SK-N-SH (cell line): ENCODE measurements around the gene SPIN2A. TPM values are rescaled to one million over a fixed set of nuclear protein-coding genes. Genes with fewer than 3 reads are reported as not detected.
"Not testable (repeated sequence)": the region's sequence is repeated elsewhere in the genome, so short reads cannot be mapped to it uniquely, and the experiment has no call there.

Source experiments
- CTCF ChIA-PET: fragments of 300-600, 350-600 bp; formaldehyde crosslinking; extraction: SDS; loops from one replicate; lab custom pipeline; 2021; lab: Yijun Ruan, JAX
- POLR2A ChIA-PET: fragments of 350-600 bp; sonication (Branson Sonifier 250); formaldehyde crosslinking; extraction: SDS; loops from one replicate; lab custom pipeline; 2020; ENCODE audit warnings: antibody characterized with exemption, inconsistent platforms; lab: Yijun Ruan, JAX
- DNase-seq: peaks from one replicate; pipeline ENCODE4 v3.0.0; 2012
- H2AFZ ChIP-seq: fragments of 200-600 bp; sonication (generic); 2 replicates; pipeline ENCODE4 v1.8.1; 2016; ENCODE audit warnings: antibody characterized with exemption, mild to moderate bottlenecking, low read depth
- H3F3A ChIP-seq: fragments of 200-600 bp; sonication (generic); replicated peaks from 2 replicates; pipeline ENCODE3; 2016; ENCODE audit warnings: antibody characterized with exemption, mild to moderate bottlenecking; ENCODE audit not compliant: insufficient read depth
- H3K27ac ChIP-seq, 2 experiments: fragments of 200-500 bp in 1 of 2; fragments of 200-600 bp in 1 of 2; sonication (Bioruptor generic) in 1 of 2; sonication (generic), shearing (Covaris generic) in 1 of 2; 2 replicates each; pipeline versions ENCODE4 v1.5.1 to v1.6.1; 2014 to 2016; ENCODE audit warnings: low read depth in 2 of 2, inconsistent platforms in 1 of 2, low read length in 1 of 2, mild to moderate bottlenecking in 1 of 2, mixed read lengths in 1 of 2
- H3K27me3 ChIP-seq: fragments of 200-600 bp; sonication (generic), shearing (Covaris generic); 2 replicates; pipeline ENCODE4 v1.6.1; 2016; ENCODE audit warnings: mixed run types; ENCODE audit not compliant: insufficient read depth
- H3K36me3 ChIP-seq, 2 experiments: fragments of 200-500 bp in 1 of 2; fragments of 200-600 bp in 1 of 2; sonication (Bioruptor generic) in 1 of 2; sonication (generic) in 1 of 2; replicated peaks in 1 of 2; 2 replicates each; pipeline versions ENCODE3 to v1.5.1; 2014 to 2016; ENCODE audit warnings: low read length in 1 of 2, mild to moderate bottlenecking in 1 of 2; ENCODE audit not compliant: insufficient read depth in 2 of 2, control insufficient read depth in 1 of 2
- H3K4me1 ChIP-seq, 2 experiments: fragments of 200-500 bp in 1 of 2; fragments of 200-600 bp in 1 of 2; sonication (Bioruptor generic) in 1 of 2; sonication (generic), shearing (Covaris generic) in 1 of 2; 2 replicates each; pipeline versions ENCODE4 v1.5.1 to v1.6.1; 2014 to 2016; ENCODE audit warnings: low read depth in 1 of 2, low read length in 1 of 2, mixed run types in 1 of 2; ENCODE audit not compliant: insufficient read depth in 2 of 2, control insufficient read depth in 1 of 2
- H3K4me2 ChIP-seq: fragments of 200-600 bp; sonication (generic), shearing (Covaris generic); 2 replicates; pipeline ENCODE4 v1.6.1; 2017; ENCODE audit warnings: mixed run types
- H3K4me3 ChIP-seq, 2 experiments: fragments of 200-500 bp in 1 of 2; fragments of 200-600 bp in 1 of 2; sonication (Bioruptor generic) in 1 of 2; sonication (generic), shearing (Covaris generic) in 1 of 2; 2 replicates each; pipeline versions ENCODE4 v1.5.1 to v1.8.1; 2014 to 2016; ENCODE audit warnings: low read depth in 2 of 2, inconsistent platforms in 1 of 2, low read length in 1 of 2, mild to moderate bottlenecking in 1 of 2, mixed read lengths in 1 of 2, moderate library complexity in 1 of 2
- H3K79me2 ChIP-seq: fragments of 200-600 bp; sonication (generic); 2 replicates; pipeline ENCODE4 v1.8.1; 2017; ENCODE audit warnings: mild to moderate bottlenecking; ENCODE audit not compliant: insufficient read depth
- H3K9ac ChIP-seq: fragments of 200-600 bp; sonication (generic); 2 replicates; pipeline ENCODE4 v1.6.1; 2017; ENCODE audit warnings: mixed run types
- H3K9me2 ChIP-seq: fragments of 200-600 bp; sonication (generic); 2 replicates; pipeline ENCODE4 v1.6.1; 2017; ENCODE audit warnings: mixed run types
- H3K9me3 ChIP-seq: fragments of 200-600 bp; sonication (generic); 2 replicates; pipeline ENCODE4 v1.6.1; 2017; ENCODE audit warnings: mixed run types, mild to moderate bottlenecking, moderate library complexity
- H4K20me1 ChIP-seq: fragments of 200-600 bp; sonication (generic); 2 replicates; pipeline ENCODE4 v1.6.1; 2017; ENCODE audit warnings: mild to moderate bottlenecking, mixed run types; ENCODE audit not compliant: insufficient read depth
- CTCF ChIP-seq: fragments of 200-600 bp; sonication (generic); IDR thresholded peaks from 2 replicates; pipeline ENCODE4 v1.6.1; 2017; ENCODE audit warnings: antibody characterized with exemption, mild to moderate bottlenecking, moderate library complexity
- ELF1 ChIP-seq: IDR thresholded peaks from 2 replicates; pipeline ENCODE4 v1.4.0; 2012
- GABPA ChIP-seq: IDR thresholded peaks from 2 replicates; pipeline ENCODE4 v1.4.0; 2012; ENCODE audit warnings: low read depth, mild to moderate bottlenecking
- MXI1 ChIP-seq: IDR thresholded peaks from 2 replicates; pipeline ENCODE4 v1.6.1; 2012; ENCODE audit warnings: mild to moderate bottlenecking, low read depth, low read length, improper control_type of control experiment
- PBX3 ChIP-seq: IDR thresholded peaks from 2 replicates; pipeline ENCODE4; 2012
- POLR2AphosphoS5 ChIP-seq: IDR thresholded peaks from 2 replicates; pipeline ENCODE4 v1.6.1; 2012; ENCODE audit warnings: low read depth, low read length
- RXRA ChIP-seq: IDR thresholded peaks from 2 replicates; pipeline ENCODE4 v1.4.0; 2012; ENCODE audit warnings: low read depth, mild to moderate bottlenecking, borderline replicate concordance
- WGBS: methylation state at CpG from one replicate; pipeline ENCODE4 v1.1.6; 2017; ENCODE audit warnings: low lambda C conversion rate; 5-methylcytosine and 5-hydroxymethylcytosine counted together
- polyA plus RNA-seq, 3 experiments: library from polyadenylated mRNA; depleted of rRNA; stranded (reverse); fragments of >200 nt; gene quantifications; 2 replicates each; pipeline ENCODE4 v1.2.3, GENCODE V29; 2012
- TF ChIP-seq, protein P1 (sequence below): fragments of 150-350 bp; IDR thresholded peaks from 2 replicates; pipeline ENCODE4 v1.6.1; 2017; ENCODE audit warnings: antibody characterized with exemption, low read length, low read depth, borderline replicate concordance
- TF ChIP-seq, protein P2 (sequence below): IDR thresholded peaks from 2 replicates; pipeline ENCODE4 v1.4.0; 2012; ENCODE audit warnings: low read depth

Gene SPIN2A
- polyA plus RNA-seq, 1 of the 3 experiments (the other 2 are of a cell fraction) = 0.46 TPM

GRCh38 chrX:57152222-57152621 is 15.0 kb upstream of the SPIN2A start:
- WGBS = 0% methylated on average over 3 of the region's 8 CpGs
- POLR2A ChIA-PET, CTCF ChIA-PET, H3K9me3 ChIP-seq, H3K4me2 ChIP-seq, H3K9me2 ChIP-seq, H4K20me1 ChIP-seq, H3K9ac ChIP-seq, H3K4me3 ChIP-seq, DNase-seq, H2AFZ ChIP-seq, H3F3A ChIP-seq, H3K79me2 ChIP-seq, H3K27me3 ChIP-seq, H3K27ac ChIP-seq, H3K4me1 ChIP-seq, H3K36me3 ChIP-seq: not testable (repeated sequence)

DNA sequence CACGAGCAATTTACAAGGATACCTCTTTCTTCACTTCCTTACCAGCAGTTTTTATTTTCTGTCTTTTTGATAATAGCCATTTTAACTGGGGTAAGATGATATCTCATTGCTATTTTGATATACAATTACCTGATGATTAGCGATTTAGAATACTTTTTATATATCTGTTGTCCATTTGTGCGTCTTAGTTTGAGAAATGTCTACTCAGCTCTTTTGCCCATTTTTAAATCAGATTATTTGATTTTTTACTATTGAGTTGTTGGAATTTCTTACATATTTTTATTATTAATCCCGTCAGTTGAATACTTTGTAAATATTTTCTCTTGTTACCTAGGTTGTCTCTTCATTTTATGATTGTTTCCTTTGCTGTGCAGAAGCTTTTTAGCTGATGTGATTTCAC is 1.5 kb upstream of the SPIN2A start:
- ChIA-PET CTCF (no interaction called here), POLR2A (no interaction called here)
- no peaks in the 10 kb centered on the region for H3F3A ChIP-seq
- no peaks in the 10 kb centered on the region for H3K9me2 ChIP-seq
- TF ChIP-seq, protein P1, sequence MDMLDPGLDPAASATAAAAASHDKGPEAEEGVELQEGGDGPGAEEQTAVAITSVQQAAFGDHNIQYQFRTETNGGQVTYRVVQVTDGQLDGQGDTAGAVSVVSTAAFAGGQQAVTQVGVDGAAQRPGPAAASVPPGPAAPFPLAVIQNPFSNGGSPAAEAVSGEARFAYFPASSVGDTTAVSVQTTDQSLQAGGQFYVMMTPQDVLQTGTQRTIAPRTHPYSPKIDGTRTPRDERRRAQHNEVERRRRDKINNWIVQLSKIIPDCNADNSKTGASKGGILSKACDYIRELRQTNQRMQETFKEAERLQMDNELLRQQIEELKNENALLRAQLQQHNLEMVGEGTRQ = no peak
- TF ChIP-seq CTCF (no peak), GABPA (no peak), PBX3 (no peak), POLR2AphosphoS5 (no peak)
- no peak for DNase-seq
- no peaks in the 10 kb centered on the region for H3K79me2 ChIP-seq
- no peak overlapping the region for H2AFZ ChIP-seq
- no peaks in the 10 kb centered on the region for H4K20me1 ChIP-seq
- H3K4me2 ChIP-seq = no peak overlapping the region
- no peaks in the 10 kb centered on the region for H3K36me3 ChIP-seq
- no peaks in the 10 kb centered on the region for H3K27me3 ChIP-seq
- H3K4me1 ChIP-seq = no peaks in the 10 kb centered on the region
- no peaks in the 10 kb centered on the region; the same call in 1 of the 2 replicates for H3K9me3 ChIP-seq
- no peak overlapping the region for H3K4me3 ChIP-seq
- no peak overlapping the region for H3K27ac ChIP-seq
- no peak overlapping the region for H3K9ac ChIP-seq
- WGBS = 46% methylated on average over 4 of the region's 4 CpGs

DNA sequence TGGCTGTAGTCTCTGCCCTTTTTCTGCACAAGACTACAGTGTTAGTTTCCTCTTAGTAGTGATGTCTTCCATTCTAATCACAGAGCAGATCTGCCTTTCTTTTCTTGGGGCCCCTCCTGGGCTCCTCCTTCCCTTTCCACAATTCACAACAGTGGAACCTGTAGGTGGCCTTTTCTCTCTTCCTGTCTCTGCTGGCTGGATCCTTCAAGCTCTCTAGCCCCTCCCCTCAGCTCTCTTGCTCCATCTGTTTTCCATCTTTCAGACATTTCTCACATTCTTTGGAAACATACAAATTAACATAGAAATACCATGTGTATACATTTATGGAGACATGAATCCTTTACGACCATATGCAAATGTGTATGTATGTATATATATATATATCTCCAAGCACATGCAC is 304 bp upstream of the SPIN2A start:
- Histone ChIP-seq H3K4me2 (no peak overlapping the region), H3K36me3 (no peaks in the 10 kb centered on the region), H3K4me1 (no peaks in the 10 kb centered on the region), H4K20me1 (no peaks in the 10 kb centered on the region), H2AFZ (no peak overlapping the region), H3K27me3 (no peaks in the 10 kb centered on the region), H3K9me2 (no peaks in the 10 kb centered on the region), H3K9me3 (no peaks in the 10 kb centered on the region; the same call in 1 of the 2 replicates), H3K27ac (no peak overlapping the region), H3K4me3 (no peak overlapping the region), H3F3A (no peaks in the 10 kb centered on the region), H3K9ac (no peak overlapping the region), H3K79me2 (no peaks in the 10 kb centered on the region)
- TF ChIP-seq RXRA (no peak), ELF1 (no peak), MXI1 (no peak)
- TF ChIP-seq, protein P2, sequence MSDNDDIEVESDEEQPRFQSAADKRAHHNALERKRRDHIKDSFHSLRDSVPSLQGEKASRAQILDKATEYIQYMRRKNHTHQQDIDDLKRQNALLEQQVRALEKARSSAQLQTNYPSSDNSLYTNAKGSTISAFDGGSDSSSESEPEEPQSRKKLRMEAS = no peak
- TF ChIP-seq, protein P1 = no peak
- 46% methylated on average over 1 of the region's 1 CpG for WGBS
- CTCF ChIA-PET = no interaction called here
- POLR2A ChIA-PET = no interaction called here
- DNase-seq = no peak

DNA sequence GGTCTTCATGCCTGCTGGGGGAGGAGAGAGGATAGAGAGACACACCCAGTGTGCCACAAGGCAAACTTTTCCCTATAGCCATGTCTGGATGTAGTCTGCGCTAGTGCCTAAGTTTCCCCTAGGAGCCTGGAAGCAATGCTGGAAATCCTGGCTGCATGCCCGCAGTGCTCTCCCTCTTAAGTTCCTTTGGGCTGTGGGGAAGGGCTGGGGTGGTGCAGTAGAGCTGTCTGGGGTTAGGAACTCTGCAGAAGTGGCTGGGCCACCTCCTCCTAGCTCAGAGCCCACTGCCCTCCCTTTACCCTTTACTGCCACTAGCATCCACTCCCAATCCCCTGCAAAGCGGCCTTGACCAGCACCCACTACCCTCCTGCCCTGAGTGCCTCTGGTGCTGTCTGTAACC is 608 bp downstream of the SPIN2A start:
- H3K36me3 ChIP-seq, H3F3A ChIP-seq, H3K4me1 ChIP-seq, H3K4me2 ChIP-seq, H4K20me1 ChIP-seq, H2AFZ ChIP-seq, H3K27ac ChIP-seq, H3K27me3 ChIP-seq, DNase-seq, H3K9me2 ChIP-seq, H3K9me3 ChIP-seq, H3K79me2 ChIP-seq, H3K9ac ChIP-seq, POLR2A ChIA-PET, H3K4me3 ChIP-seq, CTCF ChIA-PET: not testable (repeated sequence)
- 50% methylated on average over 1 of the region's 3 CpGs for WGBS
